Neural progenitor cell (in vitro differentiated cells): ENCODE data around the gene HMGB3. TPM values are rescaled to one million over a fixed set of nuclear protein-coding genes. Genes with fewer than 3 reads are reported as not detected.

ENCODE experiments used
- DNase-seq: peaks from one replicate; pipeline ENCODE4 v3.0.0-alpha.2; 2016; ENCODE audit warnings: low spot score
- H2AFZ ChIP-seq: fragments of 200-600 bp; sonication (generic); replicated peaks from 2 replicates; pipeline ENCODE4 v1.6.1; 2016; ENCODE audit warnings: antibody characterized with exemption
- H3F3A ChIP-seq: fragments of 200-600 bp; sonication (generic); 2 replicates; pipeline ENCODE4 v1.6.1; 2016; ENCODE audit warnings: antibody characterized with exemption, low read depth
- H3K27ac ChIP-seq: fragments of 200-600 bp; sonication (generic); 2 replicates; pipeline ENCODE4 v1.5.1; 2016; ENCODE audit warnings: mild to moderate bottlenecking
- H3K27me3 ChIP-seq: fragments of 200-600 bp; sonication (generic); 2 replicates; pipeline ENCODE4 v1.6.1; 2016; ENCODE audit warnings: mild to moderate bottlenecking, moderate library complexity
- H3K36me3 ChIP-seq: fragments of 200-600 bp; sonication (generic); 2 replicates; pipeline ENCODE4 v1.5.1; 2016
- H3K4me1 ChIP-seq: fragments of 200-600 bp; sonication (generic); 2 replicates; pipeline ENCODE4 v1.6.1; 2016; ENCODE audit warnings: mixed run types
- H3K4me2 ChIP-seq: fragments of 200-600 bp; sonication (generic); 2 replicates; pipeline ENCODE4 v1.6.1; 2016
- H3K4me3 ChIP-seq: fragments of 200-600 bp; sonication (generic); 2 replicates; pipeline ENCODE4 v1.5.1; 2016
- H3K79me2 ChIP-seq: fragments of 200-600 bp; sonication (generic); 2 replicates; pipeline ENCODE4 v1.6.1; 2016; ENCODE audit warnings: low read depth
- H3K9ac ChIP-seq: fragments of 200-600 bp; sonication (generic); 2 replicates; pipeline ENCODE4 v1.6.1; 2016
- H3K9me3 ChIP-seq: fragments of 200-600 bp; sonication (generic); 2 replicates; pipeline ENCODE4 v1.5.1; 2016; ENCODE audit warnings: low read depth
- H4K20me1 ChIP-seq: fragments of 200-600 bp; sonication (generic); 2 replicates; pipeline ENCODE4 v1.6.1; 2016; ENCODE audit warnings: low read depth
- H3K27ac Mint-ChIP-seq: 3 replicates; pipeline ENCODE4 v1.8.0; 2021; ENCODE audit warnings: mixed read lengths
- H3K27me3 Mint-ChIP-seq: 2 replicates; pipeline ENCODE4 v1.8.0; 2022; ENCODE audit warnings: low read depth, mild to moderate bottlenecking, inconsistent platforms, moderate library complexity, mixed read lengths; ENCODE audit not compliant: insufficient read depth
- H3K36me3 Mint-ChIP-seq: 3 replicates; pipeline ENCODE4 v1.8.0; 2021; ENCODE audit warnings: mixed read lengths
- H3K4me1 Mint-ChIP-seq: 3 replicates; pipeline ENCODE4 v1.8.0; 2021; ENCODE audit warnings: mixed read lengths
- H3K4me3 Mint-ChIP-seq: 3 replicates; pipeline ENCODE4 v1.8.0; 2021; ENCODE audit warnings: mild to moderate bottlenecking, moderate library complexity, mixed read lengths
- H3K9me3 Mint-ChIP-seq: 3 replicates; pipeline ENCODE4 v1.8.0; 2020; ENCODE audit warnings: mixed read lengths
- EZH2 ChIP-seq: fragments of 200-600 bp; sonication (generic); IDR thresholded peaks from 2 replicates; pipeline ENCODE4 v1.6.1; 2017; ENCODE audit warnings: antibody characterized with exemption, mild to moderate bottlenecking, moderate library complexity
- EZH2phosphoT487 ChIP-seq: fragments of 200-600 bp; sonication (generic); IDR thresholded peaks from 2 replicates; pipeline ENCODE4 v1.6.1; 2017; ENCODE audit warnings: antibody characterized with exemption
- total RNA-seq: library from RNA; depleted of rRNA; stranded (reverse); fragments of >200 nt; gene quantifications from 2 replicates; pipeline ENCODE4 v1.2.3, GENCODE V29; 2015; ENCODE audit warnings: low replicate concordance
- TF ChIP-seq, protein P1 (sequence below): fragments of 200-600 bp; sonication (generic); IDR thresholded peaks from 2 replicates; pipeline ENCODE4 v1.5.1; 2017; ENCODE audit warnings: antibody characterized with exemption, mild to moderate bottlenecking

The HMGB3 gene
- total RNA-seq, 1 donor from 2014 or later = 187 TPM

DNA sequence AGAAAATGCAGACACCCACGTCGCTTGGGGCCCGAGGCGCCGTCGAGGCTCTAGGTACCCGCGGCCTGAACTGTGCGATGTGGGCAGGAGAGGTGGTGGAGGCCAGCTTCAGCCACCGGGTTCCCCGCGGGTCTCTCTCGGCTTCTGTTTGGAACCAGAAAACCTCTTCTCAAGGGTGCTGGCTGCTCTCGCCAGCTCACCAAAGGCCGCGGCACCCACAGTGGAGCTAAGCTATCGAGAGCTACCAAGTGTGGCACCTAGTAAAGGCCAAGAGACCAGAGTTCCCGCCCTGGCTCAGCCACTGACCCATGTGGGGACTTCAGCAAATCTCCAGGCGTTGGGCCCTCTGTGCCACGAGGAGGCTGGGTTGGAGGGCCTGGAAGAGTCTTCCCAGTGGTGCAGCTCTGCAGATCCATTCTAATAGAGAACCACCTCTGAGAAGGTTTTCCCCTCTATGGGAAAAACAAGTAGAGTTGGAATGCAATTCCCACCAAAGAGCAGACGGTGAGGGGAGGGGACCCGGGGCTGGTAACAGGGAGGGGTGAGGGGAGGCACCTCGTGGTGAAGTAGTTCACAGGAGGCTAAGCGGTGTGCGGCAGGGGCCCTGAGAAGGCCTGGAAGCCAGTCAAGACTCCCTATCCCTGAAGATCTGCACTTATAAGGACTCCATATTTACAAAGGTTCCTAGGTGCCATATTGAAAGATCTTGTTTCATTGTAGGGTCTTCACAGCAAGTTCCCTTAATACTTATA is 5.5 kb upstream of the HMGB3 start:
- H3K9me3 ChIP-seq = no peaks in the 10 kb centered on the region
- peaks cover 10% of the 10 kb centered on the region for H3K9me3 Mint-ChIP-seq

DNA sequence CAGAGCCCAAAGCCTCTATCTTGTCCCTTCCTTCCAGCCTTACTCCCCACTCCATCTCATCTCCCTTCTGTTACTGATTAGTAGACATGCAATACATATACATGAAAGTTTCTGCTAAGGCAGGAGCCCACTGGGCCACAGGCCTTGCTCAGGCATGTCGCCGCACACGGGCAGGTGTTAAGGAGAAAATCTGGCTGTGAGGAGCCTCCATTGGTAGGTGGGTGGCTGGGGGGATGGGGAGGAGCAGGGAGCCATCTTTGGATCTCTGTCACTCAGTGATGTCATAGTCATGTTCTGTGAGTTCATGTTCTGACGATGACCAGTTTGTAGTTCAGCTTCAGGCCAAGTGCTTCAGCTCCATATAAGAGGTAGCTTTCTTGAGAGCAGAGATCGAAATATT is 2.9 kb upstream of the HMGB3 start:
- H3K36me3 Mint-ChIP-seq = peaks cover 4% of the 10 kb centered on the region
- peaks cover 13% of the 10 kb centered on the region for H3K4me1 Mint-ChIP-seq
- Histone ChIP-seq H3K36me3 (no peaks in the 10 kb centered on the region), H4K20me1 (peaks cover 8% of the 10 kb centered on the region), H3K4me3 (no peak overlapping the region), H3K9me3 (no peaks in the 10 kb centered on the region), H3K4me2 (no peak overlapping the region), H2AFZ (no peak overlapping the region), H3K27me3 (peaks cover 13% of the 10 kb centered on the region), H3K79me2 (peaks cover 9% of the 10 kb centered on the region), H3K27ac (no peak overlapping the region), H3K9ac (no peak overlapping the region), H3K4me1 (no peaks in the 10 kb centered on the region), H3F3A (no peaks in the 10 kb centered on the region)
- H3K27ac Mint-ChIP-seq = no peak overlapping the region
- peaks cover 13% of the 10 kb centered on the region for H3K27me3 Mint-ChIP-seq
- TF ChIP-seq, protein P1, sequence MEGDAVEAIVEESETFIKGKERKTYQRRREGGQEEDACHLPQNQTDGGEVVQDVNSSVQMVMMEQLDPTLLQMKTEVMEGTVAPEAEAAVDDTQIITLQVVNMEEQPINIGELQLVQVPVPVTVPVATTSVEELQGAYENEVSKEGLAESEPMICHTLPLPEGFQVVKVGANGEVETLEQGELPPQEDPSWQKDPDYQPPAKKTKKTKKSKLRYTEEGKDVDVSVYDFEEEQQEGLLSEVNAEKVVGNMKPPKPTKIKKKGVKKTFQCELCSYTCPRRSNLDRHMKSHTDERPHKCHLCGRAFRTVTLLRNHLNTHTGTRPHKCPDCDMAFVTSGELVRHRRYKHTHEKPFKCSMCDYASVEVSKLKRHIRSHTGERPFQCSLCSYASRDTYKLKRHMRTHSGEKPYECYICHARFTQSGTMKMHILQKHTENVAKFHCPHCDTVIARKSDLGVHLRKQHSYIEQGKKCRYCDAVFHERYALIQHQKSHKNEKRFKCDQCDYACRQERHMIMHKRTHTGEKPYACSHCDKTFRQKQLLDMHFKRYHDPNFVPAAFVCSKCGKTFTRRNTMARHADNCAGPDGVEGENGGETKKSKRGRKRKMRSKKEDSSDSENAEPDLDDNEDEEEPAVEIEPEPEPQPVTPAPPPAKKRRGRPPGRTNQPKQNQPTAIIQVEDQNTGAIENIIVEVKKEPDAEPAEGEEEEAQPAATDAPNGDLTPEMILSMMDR = no peak
- no peak for TF ChIP-seq EZH2
- no peak for TF ChIP-seq EZH2phosphoT487
- no peak for DNase-seq
- no peak overlapping the region for H3K4me3 Mint-ChIP-seq
- peaks cover 14% of the 10 kb centered on the region for H3K9me3 Mint-ChIP-seq

More for the DNA sequence above, 5.5 kb upstream of the HMGB3 start:
- Histone ChIP-seq H3K9ac (no peak overlapping the region), H3K36me3 (no peaks in the 10 kb centered on the region), H4K20me1 (no peaks in the 10 kb centered on the region), H2AFZ (no peak overlapping the region), H3K4me2 (no peak overlapping the region), H3F3A (no peaks in the 10 kb centered on the region), H3K27ac (no peak overlapping the region), H3K27me3 (peaks cover 13% of the 10 kb centered on the region), H3K4me1 (no peaks in the 10 kb centered on the region), H3K4me3 (no peak overlapping the region), H3K79me2 (no peaks in the 10 kb centered on the region)
- peaks cover 7% of the 10 kb centered on the region for H3K4me1 Mint-ChIP-seq
- H3K27ac Mint-ChIP-seq = no peak overlapping the region
- no peak overlapping the region for H3K4me3 Mint-ChIP-seq
- no peaks in the 10 kb centered on the region for H3K36me3 Mint-ChIP-seq
- TF ChIP-seq, protein P1 = no peak
- no peak for TF ChIP-seq EZH2phosphoT487
- no peak for DNase-seq
- peaks cover 10% of the 10 kb centered on the region for H3K27me3 Mint-ChIP-seq

DNA sequence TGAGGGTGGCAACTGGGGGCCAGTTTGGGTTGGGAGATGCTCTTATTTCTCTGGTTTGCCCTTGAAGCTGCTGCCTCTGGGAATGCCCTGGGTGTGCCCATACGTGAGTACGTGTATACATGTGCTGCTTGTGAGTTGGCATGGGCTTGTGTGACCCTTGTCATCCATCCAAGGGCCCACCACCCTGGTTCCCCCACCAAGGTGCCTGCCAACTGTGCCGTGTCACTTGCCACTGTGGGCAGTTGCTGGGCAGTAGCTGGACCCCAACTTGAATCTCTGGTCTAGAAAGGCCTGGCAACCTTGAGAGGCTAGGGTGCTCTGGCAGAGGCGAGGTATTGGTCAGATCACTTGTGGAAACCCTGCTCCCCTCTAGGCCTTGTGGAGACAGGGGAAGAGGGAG is 2.4 kb upstream of the HMGB3 start:
- no peak for DNase-seq
- H3F3A ChIP-seq = no peaks in the 10 kb centered on the region
- H2AFZ ChIP-seq = no peak overlapping the region
- Mint-ChIP-seq H3K27me3 (peaks cover 14% of the 10 kb centered on the region), H3K27ac (no peak overlapping the region), H3K36me3 (peaks cover 4% of the 10 kb centered on the region), H3K9me3 (peaks cover 14% of the 10 kb centered on the region), H3K4me3 (no peak overlapping the region), H3K4me1 (peaks cover 17% of the 10 kb centered on the region)
- no peak overlapping the region for H3K4me2 ChIP-seq
- H3K9ac ChIP-seq = no peak overlapping the region
- peaks cover 13% of the 10 kb centered on the region for H3K27me3 ChIP-seq
- no peaks in the 10 kb centered on the region for H3K9me3 ChIP-seq
- H3K4me3 ChIP-seq = no peak overlapping the region
- no peaks in the 10 kb centered on the region for H3K36me3 ChIP-seq
- H3K27ac ChIP-seq = no peak overlapping the region
- peaks cover 14% of the 10 kb centered on the region for H3K79me2 ChIP-seq
- no peaks in the 10 kb centered on the region for H3K4me1 ChIP-seq
- H4K20me1 ChIP-seq = peaks cover 13% of the 10 kb centered on the region
- no peak for TF ChIP-seq EZH2phosphoT487
- TF ChIP-seq EZH2 = no peak
- TF ChIP-seq, protein P1 = no peak
